ES-I3 (cell line): ENCODE results near the gene PLK5.

Source experiments
- H3K36me3 ChIP-seq: 2 replicates; pipeline ENCODE4 v1.6.1; 2013; ENCODE audit warnings: mild to moderate bottlenecking, low read length, control low read depth, moderate library complexity; ENCODE audit not compliant: insufficient read depth
- H3K4me1 ChIP-seq: 2 replicates; pipeline ENCODE4 v1.6.1; 2013; ENCODE audit warnings: mild to moderate bottlenecking, control low read depth, low read length; ENCODE audit not compliant: insufficient read depth
- H3K9ac ChIP-seq: 2 replicates; pipeline ENCODE4 v1.6.1; 2013; ENCODE audit warnings: low read depth, mild to moderate bottlenecking, low read length, moderate library complexity
- H3K9me3 ChIP-seq: 2 replicates; pipeline ENCODE4 v1.6.1; 2013; ENCODE audit warnings: mild to moderate bottlenecking, low read length, moderate library complexity; ENCODE audit not compliant: control insufficient read depth, insufficient read depth

PLK5 gene

DNA sequence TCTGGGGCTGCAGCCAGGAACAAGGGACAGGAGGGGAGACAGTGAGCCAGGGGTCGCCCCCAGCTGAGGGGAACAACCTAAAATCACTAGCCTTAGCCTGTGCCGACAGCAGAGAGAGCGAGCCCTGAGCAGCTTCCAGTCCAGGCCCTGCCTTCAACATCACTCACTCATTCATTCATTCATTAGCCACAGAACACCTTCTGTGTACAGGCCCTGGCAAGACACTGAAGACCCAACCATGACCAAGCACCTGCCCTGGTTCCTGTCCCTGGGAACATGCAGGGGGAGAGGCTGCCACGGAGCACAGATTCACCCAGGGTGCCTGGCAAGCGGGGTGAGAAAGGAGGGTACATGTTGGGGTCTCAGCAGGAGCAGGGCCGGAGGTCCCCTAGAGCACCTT is 39.4 kb downstream of the PLK5 start:
- no peaks in the 10 kb centered on the region for H3K4me1 ChIP-seq
- no peaks in the 10 kb centered on the region for H3K36me3 ChIP-seq
- H3K9me3 ChIP-seq: no peaks in the 10 kb centered on the region
- no peak overlapping the region for H3K9ac ChIP-seq

DNA sequence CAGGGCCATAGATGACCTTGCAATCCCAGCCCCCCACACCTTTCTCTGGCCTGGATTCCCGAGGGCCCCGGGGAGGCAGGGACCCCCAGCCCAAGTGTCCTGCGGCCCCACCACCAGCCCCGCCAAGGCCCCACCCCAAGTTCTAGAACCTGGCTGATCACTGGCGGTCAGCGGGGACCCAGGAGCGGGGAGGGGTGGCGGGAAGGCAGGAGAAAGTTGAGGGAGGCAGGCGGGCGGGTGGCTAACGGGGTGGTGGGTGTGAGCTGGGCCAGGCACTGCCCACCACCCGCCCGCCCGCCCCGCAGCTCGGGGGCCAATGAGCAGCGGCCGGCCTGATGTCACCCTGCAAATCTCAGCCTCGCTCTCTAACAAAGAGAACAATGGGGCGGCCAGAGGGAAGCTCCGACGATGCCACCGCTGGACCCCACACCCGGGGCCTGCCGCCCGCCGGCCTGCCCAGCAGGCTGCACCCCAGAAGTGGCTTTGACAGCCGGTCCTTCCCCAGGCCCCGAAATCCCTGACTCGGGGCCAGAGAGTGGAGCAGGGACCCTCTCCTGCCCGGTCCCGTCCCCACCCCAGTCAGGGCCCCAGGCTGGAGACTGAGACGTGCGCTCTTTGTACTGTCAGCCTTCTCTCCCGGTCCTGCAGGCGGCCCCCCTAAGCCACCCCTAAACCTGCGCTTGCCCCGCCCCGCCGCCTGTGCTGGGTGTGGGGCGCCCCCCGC is 42.7 kb downstream of the PLK5 start:
- H3K9me3 ChIP-seq: no peaks in the 10 kb centered on the region
- H3K4me1 ChIP-seq: no peaks in the 10 kb centered on the region
- peak overlapping the region; percentile 98 for H3K9ac ChIP-seq
- H3K36me3 ChIP-seq: no peaks in the 10 kb centered on the region

DNA sequence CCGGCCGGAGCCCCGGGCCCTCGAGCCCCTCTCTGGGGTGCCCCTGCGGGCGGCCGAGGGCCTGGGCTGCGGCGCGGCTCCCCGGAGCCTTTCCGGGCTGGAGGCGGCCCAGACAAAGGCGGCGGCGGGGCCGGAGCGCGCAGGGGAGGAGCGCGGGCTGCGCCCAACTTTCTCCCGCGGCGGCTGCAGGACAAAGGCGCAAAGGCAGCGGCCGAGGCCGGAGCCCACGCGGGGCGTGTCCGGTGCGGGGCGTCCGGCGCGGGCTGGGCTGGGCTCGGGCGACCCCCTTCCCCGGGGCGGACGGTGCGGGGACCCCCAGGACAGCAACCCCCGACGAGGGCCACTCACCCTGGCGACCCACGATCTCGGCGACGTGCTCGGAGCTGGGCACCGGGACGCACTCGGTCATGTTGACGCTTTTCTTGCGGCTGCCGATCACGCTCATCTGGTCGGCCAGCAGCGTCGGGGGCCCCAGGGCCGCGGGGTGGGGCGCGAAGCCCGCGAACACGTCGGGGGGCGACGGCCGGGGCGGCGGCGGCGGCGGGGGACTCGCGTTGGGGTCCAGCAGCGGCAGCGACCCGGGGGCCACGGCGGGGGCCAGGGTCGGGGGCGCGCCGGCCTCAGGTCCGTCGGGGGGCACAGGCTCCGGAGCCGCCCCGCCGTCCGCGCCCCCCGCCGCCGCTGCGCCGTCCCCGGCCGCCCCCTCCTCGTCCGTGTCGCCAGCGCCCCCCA is 43.4 kb downstream of the PLK5 start:
- Histone ChIP-seq H3K36me3 (no peaks in the 10 kb centered on the region), H3K9me3 (no peaks in the 10 kb centered on the region), H3K4me1 (no peaks in the 10 kb centered on the region), H3K9ac (peak overlapping the region; percentile 98)

DNA sequence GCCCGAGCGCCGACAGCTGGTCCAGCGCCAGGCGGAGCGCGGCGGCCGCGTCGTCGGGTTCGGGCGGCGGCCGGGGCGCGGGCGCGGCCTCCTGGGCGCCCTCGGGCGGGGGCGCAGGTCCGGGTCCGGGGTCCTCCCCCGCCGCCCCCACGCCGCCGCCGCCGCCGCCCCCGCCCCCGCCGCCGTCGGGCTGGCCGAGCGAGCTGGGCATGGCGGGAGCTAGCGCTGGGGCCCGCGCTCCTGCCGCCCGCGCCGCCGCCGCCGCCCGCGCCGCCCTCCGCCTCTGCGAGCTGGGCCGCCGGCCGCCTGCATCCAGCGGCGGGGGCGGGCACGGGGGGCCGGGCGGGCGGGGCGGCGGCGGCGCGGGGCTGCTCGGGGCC is 44.0 kb downstream of the PLK5 start:
- H3K36me3 ChIP-seq: no peaks in the 10 kb centered on the region
- no peak overlapping the region; the same call in 1 of the 2 replicates for H3K9ac ChIP-seq
- H3K9me3 ChIP-seq: no peaks in the 10 kb centered on the region
- H3K4me1 ChIP-seq: no peaks in the 10 kb centered on the region

DNA sequence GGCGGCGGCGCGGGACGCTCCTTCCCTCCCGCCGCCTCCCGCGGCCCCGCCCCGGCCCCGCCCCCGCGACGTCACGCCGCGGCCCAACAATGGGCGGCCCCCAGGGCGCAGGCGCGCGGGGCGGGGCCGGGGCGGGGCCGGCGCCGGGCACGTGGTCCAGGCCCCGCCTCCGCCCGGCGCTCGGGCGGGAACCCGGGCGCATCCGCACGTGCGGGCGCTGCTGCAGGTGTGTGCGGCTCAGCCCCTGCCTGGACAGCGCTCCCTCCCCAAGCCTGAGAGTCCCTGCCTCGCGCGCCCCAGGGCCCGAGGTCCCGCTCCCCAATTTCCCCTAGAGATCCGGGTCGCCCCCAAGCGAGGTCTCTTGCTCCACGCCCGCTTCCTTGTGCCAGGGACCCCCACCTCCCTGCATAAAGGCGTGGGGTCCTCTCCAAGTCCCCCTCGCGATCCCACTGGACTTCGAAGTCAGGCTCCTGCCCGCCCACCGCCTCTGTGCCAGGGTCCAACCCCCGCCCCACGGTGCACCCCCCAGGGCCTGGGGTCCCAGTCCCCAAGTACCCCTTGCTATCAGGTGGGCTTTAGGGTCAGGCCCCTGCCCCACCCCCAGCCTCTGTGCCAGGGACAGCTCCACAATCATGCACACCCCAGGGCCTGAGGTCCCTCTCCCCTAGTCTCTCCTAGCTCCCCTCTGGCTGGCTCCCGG is 44.6 kb downstream of the PLK5 start, which contains the start of gene MEX3D:
MEX3D (minus strand) TSS at position 6 of the 700 bp plus-strand sequence. CDS start 267 bp downstream, outside the sequence.
- Histone ChIP-seq H3K4me1 (no peaks in the 10 kb centered on the region), H3K9ac (peak within 1 kb of the TSS; percentile 98), H3K9me3 (no peaks in the 10 kb centered on the region), H3K36me3 (no peaks in the 10 kb centered on the region)

DNA sequence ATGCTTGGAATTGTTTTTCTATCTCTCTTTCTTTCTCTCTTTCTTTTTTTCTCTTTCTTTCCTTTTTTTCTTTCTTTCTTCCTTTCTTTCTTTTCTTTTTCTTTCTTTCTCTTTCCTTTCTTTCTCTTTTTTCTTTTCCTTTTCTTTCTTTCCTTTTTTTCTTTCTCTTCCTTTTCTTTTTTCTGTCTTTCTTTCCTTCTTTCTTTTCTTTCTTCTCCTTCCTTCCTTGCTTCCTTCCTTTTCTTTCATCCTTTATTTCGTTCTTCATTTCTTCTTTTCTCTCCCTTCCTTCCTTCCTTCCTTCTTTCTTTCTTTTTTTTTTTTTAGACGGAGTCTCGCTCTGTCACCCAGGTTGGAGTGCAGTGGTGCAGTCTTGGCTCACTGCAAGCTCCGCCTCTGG is 46.1 kb downstream of the PLK5 start:
- Histone ChIP-seq H3K36me3 (no peaks in the 10 kb centered on the region), H3K4me1 (no peaks in the 10 kb centered on the region), H3K9ac (no peak overlapping the region), H3K9me3 (no peaks in the 10 kb centered on the region)

DNA sequence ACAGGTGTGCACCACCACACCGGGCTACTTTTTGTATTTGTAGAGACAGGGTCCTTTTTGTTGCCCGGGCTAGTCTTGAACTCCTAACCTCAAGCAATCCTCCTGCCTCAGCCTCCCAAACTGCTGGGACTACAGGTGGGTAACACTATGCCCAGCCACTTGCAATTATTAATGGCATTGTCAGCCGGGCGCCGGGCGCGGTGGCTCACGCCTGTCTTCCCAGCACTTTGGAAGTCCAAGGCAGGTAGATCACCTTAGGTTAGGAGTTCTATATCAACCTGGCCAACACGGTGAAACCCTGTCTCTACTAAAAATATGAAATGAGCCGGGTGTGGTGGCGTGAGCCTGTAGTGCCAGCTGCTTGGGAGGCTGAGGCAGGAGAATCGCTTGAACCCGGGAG is 47.0 kb downstream of the PLK5 start:
- H3K4me1 ChIP-seq: no peaks in the 10 kb centered on the region
- no peaks in the 10 kb centered on the region for H3K9me3 ChIP-seq
- no peaks in the 10 kb centered on the region for H3K36me3 ChIP-seq
- H3K9ac ChIP-seq: no peak overlapping the region

DNA sequence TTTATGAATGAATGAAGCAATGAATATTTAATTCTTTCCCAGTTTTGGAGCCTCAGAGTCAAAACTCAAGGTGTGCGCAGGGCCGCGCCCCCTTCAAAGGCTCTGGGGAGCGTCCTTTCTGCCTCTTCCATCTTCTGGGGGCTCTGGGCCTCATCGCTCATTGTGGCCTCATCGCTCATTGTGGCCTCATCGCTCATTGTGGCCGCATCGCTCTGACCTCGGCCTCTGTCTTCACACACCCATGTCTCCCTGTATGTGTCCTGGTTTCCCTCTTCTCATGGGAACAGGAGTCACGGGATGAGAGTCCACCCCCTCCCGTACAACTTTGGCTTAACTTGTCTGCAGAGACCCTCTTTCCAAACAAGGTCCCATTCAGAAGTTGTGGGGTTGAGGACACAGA is 47.5 kb downstream of the PLK5 start:
- no peaks in the 10 kb centered on the region for H3K4me1 ChIP-seq

DNA sequence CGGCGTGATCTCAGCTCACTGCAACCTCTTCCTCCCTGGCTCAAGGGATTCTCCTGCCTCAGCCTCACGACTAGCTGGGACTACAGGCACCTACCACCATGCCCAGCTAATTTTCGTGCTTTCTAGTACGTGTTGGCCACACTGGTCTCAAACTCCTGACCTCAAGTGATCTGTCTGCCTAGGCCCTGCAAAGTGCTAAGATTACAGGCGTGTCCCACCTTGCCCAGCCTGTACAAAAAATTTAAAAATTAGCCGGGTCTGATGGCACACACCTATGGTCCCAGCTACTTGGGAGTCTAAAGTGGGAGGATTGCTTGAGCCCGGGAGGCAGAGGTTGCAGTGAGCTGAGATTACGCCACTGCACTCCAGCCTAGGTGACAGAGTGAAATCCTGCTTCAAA is 48.9 kb downstream of the PLK5 start:
- H3K9ac ChIP-seq: no peak overlapping the region
- no peaks in the 10 kb centered on the region for H3K36me3 ChIP-seq
- H3K4me1 ChIP-seq: no peaks in the 10 kb centered on the region
- H3K9me3 ChIP-seq: no peaks in the 10 kb centered on the region

More for the DNA sequence above, 47.5 kb downstream of the PLK5 start:
- Histone ChIP-seq H3K36me3 (no peaks in the 10 kb centered on the region), H3K9me3 (no peaks in the 10 kb centered on the region), H3K9ac (no peak overlapping the region)

DNA sequence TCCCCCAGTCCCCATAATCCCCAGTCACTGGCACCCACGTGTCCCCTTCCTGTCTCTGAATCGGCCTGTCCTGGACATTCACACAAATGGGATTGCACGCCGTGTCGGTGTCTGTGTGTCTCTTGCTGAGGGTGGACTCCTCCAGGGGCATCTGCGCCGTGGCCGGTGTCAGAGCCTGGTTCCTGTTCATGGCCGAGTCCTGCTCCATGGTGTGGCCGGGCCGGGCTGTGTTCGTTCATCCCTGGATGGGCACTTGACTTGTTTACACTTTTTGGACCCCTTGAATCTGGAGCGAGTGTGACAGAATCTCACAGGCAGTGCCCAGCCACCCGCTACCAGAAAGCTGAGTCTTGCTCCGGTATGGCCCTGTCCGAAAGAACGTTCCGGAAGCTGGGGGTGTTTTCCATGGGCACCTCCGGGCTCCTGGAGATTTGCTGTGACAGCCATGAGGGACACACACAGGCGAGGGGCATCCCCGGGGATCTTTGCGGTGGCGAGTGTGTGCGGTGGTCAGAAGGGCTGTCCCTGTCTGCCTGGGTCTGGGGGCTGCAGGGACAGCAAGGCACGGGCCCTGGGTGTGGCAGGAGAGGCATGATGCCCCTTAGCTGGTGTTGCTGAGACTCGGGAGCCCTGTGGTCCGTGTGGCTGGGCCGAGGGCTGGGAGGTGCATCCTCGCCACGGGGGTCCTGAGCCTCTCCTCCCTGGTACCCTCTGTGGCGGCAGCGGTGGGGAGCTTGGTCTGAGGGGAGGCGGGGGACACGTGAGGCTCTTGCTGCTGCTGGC is 50.7 kb downstream of the PLK5 start:
- no peaks in the 10 kb centered on the region for H3K9me3 ChIP-seq
- H3K9ac ChIP-seq: no peak overlapping the region
- no peaks in the 10 kb centered on the region for H3K4me1 ChIP-seq
- no peaks in the 10 kb centered on the region for H3K36me3 ChIP-seq

DNA sequence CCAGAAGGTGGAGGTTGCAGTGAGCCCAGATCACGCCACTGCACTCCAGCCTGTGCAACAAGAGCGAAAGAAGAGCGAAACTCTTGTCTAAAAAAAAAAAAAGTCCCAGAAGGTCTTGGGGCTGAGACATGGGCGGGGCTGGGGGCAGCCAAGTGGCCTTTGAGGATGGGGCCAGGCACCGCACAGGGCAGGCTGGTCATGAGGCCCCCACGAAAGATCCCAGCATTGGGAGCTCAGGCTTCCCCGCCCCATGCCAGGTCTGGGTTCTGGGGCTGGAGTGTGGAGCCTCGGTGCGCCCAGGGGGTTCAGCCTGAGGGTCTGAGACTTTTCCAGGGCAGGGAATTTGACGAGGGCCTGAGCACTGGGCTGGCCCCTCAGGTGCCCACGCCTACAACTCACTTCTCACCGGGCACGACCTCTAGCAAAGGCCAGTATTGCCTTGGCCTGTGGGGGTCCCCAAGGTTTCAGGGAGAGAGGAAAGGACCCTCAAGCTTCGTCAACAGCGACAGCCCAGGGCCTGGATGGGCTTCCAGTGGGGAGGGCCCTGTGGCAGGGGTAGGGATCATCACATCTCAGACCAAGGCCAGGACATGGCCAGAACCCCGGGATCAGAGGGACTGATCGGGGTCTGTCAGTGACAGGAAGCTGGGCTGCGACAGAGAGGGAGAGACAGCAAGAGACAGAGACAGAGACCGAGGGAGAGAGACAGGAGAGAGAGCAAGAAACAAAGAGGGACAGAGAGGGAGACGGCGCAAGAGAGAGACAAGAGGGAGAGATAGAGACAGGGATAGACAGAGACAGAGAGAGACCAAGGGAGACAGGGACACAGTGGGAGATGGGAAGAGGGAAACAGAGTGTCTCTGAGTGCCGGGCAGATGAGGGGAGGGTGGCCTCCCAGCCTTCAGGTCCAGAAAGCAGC is 51.7 kb downstream of the PLK5 start:
- no peaks in the 10 kb centered on the region for H3K9me3 ChIP-seq
- no peaks in the 10 kb centered on the region for H3K36me3 ChIP-seq
- H3K4me1 ChIP-seq: no peaks in the 10 kb centered on the region
- no peak overlapping the region for H3K9ac ChIP-seq

DNA sequence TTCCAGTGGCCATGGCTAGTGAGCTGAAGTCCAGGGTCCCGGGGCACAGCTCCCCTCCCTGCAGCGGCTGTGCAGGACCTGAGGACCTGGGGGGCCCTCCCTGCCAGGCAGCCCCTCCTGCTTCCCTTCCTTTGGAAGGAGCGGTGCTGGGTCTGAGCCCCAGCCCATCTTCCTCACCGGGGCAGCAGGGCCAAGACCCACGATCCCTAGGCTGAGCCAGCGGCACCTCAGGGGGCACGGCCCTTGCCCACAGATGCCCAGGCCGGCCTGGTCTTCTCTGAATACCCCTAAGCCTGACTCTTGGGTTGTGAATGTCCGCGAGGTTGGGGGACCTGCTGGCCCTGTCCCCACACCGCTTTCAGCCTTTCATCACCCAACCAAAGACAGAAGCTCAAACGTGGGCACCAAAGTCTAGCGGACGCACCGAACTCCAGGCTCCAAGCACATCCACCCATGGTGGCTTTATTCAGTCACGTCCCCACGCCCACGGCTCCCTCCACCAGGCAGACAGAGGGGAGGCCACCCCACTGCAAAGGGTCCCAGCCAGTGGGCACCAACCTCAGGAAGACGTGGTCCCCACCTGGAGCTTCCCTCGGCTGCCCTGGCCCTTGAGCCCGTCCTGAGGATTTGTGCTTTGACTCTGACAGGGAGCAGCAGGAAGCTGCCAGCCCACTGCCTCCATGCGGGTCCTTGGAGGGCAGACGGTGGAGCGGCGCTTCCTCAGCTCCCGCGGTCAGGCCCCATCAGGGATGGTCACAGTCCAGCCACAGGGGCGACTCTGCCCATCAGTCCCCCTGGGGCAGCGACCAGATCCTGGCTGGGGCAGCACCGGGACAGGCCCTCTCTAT is 52.6 kb downstream of the PLK5 start:
- H3K9ac ChIP-seq: no peak overlapping the region
- no peaks in the 10 kb centered on the region for H3K36me3 ChIP-seq
- H3K9me3 ChIP-seq: no peaks in the 10 kb centered on the region
- no peaks in the 10 kb centered on the region for H3K4me1 ChIP-seq
